Measurements from ENCODE around the gene CDC123.
"Not testable (repeated sequence)": the region's sequence is repeated elsewhere in the genome, so short reads cannot be mapped to it uniquely, and the experiment has no call there.

CDC123 gene

GRCh38 chr10:12243864-12244620 lies 48.1 kb downstream of the CDC123 start:
- H3K36me3 ChIP-seq (ENCODE audit: control insufficient read depth, insufficient read depth, low read length), result peaks cover 21% of the 10 kb centered on the region
- H3K4me3 ChIP-seq (ENCODE audit: low read length), result no peak overlapping the region
- peaks cover 3% of the 10 kb centered on the region for H3K4me1 ChIP-seq (ENCODE audit: control insufficient read depth, insufficient read depth, low read length)
- no peaks in the 10 kb centered on the region for H3K27me3 ChIP-seq (ENCODE audit: control insufficient read depth, insufficient read depth, low read length)
- H3K9ac ChIP-seq (ENCODE audit: low read length), result no peak overlapping the region
- no peak overlapping the region for H3K27ac ChIP-seq (ENCODE audit: low read depth, low read length)

DNA sequence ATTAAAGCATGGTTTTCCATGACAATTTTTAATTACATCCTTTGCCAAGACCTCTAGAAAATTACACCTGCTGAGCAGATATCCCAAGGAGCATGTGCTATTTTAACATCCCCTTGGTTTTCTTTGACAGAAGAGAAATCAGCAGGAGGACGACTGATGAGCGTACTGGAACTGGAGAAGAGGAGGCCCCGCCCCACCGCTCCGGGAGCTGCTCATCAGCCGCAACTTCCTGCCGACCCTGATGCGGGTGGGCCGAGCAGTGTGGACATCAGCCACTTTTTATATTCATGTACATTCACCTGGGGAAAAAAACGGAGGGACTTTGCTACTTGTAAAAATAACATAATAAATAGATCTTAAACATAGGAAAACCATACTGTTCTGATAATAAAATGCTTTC lies 54.2 kb downstream of the CDC123 start:
- Histone ChIP-seq H3K27me3 (ENCODE audit: control insufficient read depth, insufficient read depth, low read length) (no peaks in the 10 kb centered on the region), H3K4me3 (ENCODE audit: low read length) (no peak overlapping the region), H3K36me3 (ENCODE audit: control insufficient read depth, insufficient read depth, low read length) (peaks cover 14% of the 10 kb centered on the region), H3K9ac (ENCODE audit: low read length) (no peak overlapping the region), H3K4me1 (ENCODE audit: control insufficient read depth, insufficient read depth, low read length) (no peaks in the 10 kb centered on the region), H3K27ac (ENCODE audit: low read depth, low read length) (no peak overlapping the region)

DNA sequence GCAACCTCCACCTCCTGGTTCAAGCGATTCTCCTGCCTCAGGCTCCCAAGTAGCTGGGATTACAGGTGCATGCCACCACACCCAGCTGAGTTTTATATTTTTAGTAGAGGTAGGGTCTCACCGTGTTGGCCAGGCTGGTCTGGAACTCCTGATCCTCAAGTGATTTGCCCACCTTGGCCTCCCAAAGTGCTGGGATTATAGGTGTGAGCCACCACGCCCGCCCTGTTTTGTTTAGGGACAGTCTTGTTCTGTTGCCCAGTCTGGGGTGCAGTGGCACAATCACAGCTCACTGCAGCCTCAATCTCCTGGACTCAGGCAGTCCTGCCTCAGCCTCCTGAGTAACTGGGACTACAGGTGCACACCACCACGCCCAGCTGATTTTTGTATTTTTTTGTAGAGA lies 54.7 kb downstream of the CDC123 start:
- not testable (repeated sequence) for H3K4me3 ChIP-seq (ENCODE audit: low read length); H3K27ac ChIP-seq (ENCODE audit: low read depth, low read length); H3K4me1 ChIP-seq (ENCODE audit: control insufficient read depth, insufficient read depth, low read length); H3K9ac ChIP-seq (ENCODE audit: low read length); H3K27me3 ChIP-seq (ENCODE audit: control insufficient read depth, insufficient read depth, low read length)
- peaks cover 14% of the 10 kb centered on the region for H3K36me3 ChIP-seq (ENCODE audit: control insufficient read depth, insufficient read depth, low read length)

GRCh38 chr10:12251581-12251980 lies 55.6 kb downstream of the CDC123 start:
- no peaks in the 10 kb centered on the region for H3K4me1 ChIP-seq (ENCODE audit: control insufficient read depth, insufficient read depth, low read length)
- H3K27ac ChIP-seq (ENCODE audit: low read depth, low read length), result no peak overlapping the region
- no peak overlapping the region for H3K9ac ChIP-seq (ENCODE audit: low read length)
- no peaks in the 10 kb centered on the region for H3K27me3 ChIP-seq (ENCODE audit: control insufficient read depth, insufficient read depth, low read length)
- peaks cover 8% of the 10 kb centered on the region for H3K36me3 ChIP-seq (ENCODE audit: control insufficient read depth, insufficient read depth, low read length)
- no peak overlapping the region for H3K4me3 ChIP-seq (ENCODE audit: low read length)

DNA sequence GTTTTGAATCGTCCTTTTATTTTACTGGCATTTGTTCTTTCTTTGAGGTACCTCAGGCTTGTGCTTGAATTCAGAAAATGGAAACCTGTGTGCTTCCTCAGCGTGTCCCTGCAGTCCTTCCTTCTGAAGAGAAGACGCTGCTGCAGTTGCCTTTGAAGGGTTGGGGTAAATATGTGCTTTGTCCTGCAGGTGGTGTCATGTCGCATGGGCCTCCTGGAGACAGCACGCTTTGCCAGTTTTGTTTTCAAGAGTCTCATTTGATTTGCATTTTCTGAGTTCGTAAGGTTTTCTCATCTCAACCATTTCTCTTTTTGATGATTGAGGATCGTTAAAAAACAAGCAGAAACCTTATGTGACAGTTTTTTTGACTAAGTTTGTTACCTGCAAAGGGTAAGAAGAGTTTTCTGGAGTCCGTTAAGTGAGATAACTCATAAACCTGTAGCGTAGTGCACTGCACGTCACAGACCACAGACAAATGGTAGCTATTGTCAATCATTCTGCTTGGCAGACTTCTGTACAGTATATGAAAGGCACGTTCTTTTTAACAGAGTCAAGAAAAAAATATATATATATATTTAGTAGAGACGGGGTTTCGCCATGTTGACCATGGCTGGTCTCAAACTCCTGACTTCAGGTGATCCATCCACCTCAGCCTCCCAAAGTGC lies 57.0 kb downstream of the CDC123 start:
- Histone ChIP-seq H3K27me3 (ENCODE audit: control insufficient read depth, insufficient read depth, low read length) (no peaks in the 10 kb centered on the region), H3K9ac (ENCODE audit: low read length) (no peak overlapping the region), H3K4me3 (ENCODE audit: low read length) (no peak overlapping the region), H3K4me1 (ENCODE audit: control insufficient read depth, insufficient read depth, low read length) (no peaks in the 10 kb centered on the region), H3K27ac (ENCODE audit: low read depth, low read length) (no peak overlapping the region), H3K36me3 (ENCODE audit: control insufficient read depth, insufficient read depth, low read length) (no peaks in the 10 kb centered on the region)

DNA sequence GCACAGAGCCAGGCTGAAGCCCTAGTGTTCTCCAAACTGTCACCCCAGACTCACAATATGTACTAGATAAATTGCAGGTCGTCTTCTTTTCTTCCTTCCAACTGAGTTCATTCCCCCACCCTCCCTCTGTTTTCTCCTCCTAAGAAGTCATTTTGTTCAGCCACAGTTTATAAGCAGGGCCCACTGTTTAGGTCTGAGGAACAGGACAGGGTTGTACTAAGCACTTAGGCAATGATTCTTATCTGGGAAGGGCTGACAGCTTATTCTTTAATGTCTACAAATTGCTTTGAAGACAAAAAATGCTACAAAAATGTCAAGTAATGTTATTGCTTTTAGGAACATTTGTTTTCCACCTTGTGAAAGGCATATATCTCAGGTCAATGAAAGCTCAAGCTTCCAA lies 59.1 kb downstream of the CDC123 start:
- Histone ChIP-seq H3K4me3 (ENCODE audit: low read length) (no peak overlapping the region), H3K27me3 (ENCODE audit: control insufficient read depth, insufficient read depth, low read length) (no peaks in the 10 kb centered on the region), H3K4me1 (ENCODE audit: control insufficient read depth, insufficient read depth, low read length) (no peaks in the 10 kb centered on the region), H3K27ac (ENCODE audit: low read depth, low read length) (peak overlapping the region; percentile 21), H3K36me3 (ENCODE audit: control insufficient read depth, insufficient read depth, low read length) (no peaks in the 10 kb centered on the region), H3K9ac (ENCODE audit: low read length) (no peak overlapping the region)

- no peaks in the 10 kb centered on the region for H3K4me1 ChIP-seq (ENCODE audit: control insufficient read depth, insufficient read depth, low read length)
- no peaks in the 10 kb centered on the region for H3K27me3 ChIP-seq (ENCODE audit: control insufficient read depth, insufficient read depth, low read length)
- H3K4me3 ChIP-seq (ENCODE audit: low read length), result no peak overlapping the region
- no peak overlapping the region for H3K9ac ChIP-seq (ENCODE audit: low read length)
- H3K36me3 ChIP-seq (ENCODE audit: control insufficient read depth, insufficient read depth, low read length), result no peaks in the 10 kb centered on the region
- no peak overlapping the region for H3K27ac ChIP-seq (ENCODE audit: low read depth, low read length)
Observed at GRCh38 chr10:12259988-12260387, 64.0 kb downstream of the CDC123 start.

GRCh38 chr10:12262278-12262981 lies 66.4 kb downstream of the CDC123 start:
- H3K4me1 ChIP-seq (ENCODE audit: control insufficient read depth, insufficient read depth, low read length), result peaks cover 2% of the 10 kb centered on the region
- no peaks in the 10 kb centered on the region for H3K27me3 ChIP-seq (ENCODE audit: control insufficient read depth, insufficient read depth, low read length)
- H3K9ac ChIP-seq (ENCODE audit: low read length), result no peak overlapping the region
- no peak overlapping the region for H3K27ac ChIP-seq (ENCODE audit: low read depth, low read length)
- H3K4me3 ChIP-seq (ENCODE audit: low read length), result no peak overlapping the region
- H3K36me3 ChIP-seq (ENCODE audit: control insufficient read depth, insufficient read depth, low read length), result no peaks in the 10 kb centered on the region

DNA sequence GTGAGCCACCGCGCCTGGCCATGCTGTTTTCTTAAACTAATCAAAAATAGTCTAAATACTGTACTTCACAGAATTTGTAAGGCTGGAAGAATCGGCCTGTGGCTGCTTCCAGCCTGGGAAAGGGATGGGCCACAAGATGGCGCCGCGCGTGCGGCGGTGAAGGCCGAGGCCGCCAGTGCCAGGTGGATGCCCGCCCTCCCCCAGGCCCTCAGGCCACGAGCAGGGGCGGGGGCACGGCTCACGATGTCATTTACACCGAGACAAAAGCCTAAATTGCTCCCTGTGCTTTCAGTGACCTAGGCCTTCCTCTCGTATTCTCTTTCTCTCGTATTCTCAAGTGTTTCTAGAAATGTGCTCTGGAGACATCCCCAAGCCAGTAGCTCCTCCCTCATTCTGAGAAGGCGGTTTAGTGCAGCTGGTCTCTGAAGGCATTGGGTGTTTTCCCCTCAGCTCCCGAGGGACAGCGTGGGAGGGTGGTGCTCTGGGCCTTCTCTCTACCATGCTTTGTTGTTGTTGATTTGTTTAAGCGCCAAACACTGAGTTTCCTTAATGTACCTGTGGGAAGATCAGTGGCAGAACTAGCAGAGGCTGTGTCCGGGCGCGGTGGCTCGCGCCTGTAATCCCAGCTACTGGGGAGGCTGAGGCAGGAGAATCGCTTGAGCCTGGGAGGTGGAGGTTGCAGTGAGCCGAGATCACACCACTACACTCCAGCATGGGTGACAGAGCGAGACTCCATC lies 68.4 kb downstream of the CDC123 start:
- H3K4me3 ChIP-seq (ENCODE audit: low read length), result peak overlapping the region; percentile 76
- no peak overlapping the region for H3K9ac ChIP-seq (ENCODE audit: low read length)
- H3K27ac ChIP-seq (ENCODE audit: low read depth, low read length), result peak overlapping the region; percentile 78

DNA sequence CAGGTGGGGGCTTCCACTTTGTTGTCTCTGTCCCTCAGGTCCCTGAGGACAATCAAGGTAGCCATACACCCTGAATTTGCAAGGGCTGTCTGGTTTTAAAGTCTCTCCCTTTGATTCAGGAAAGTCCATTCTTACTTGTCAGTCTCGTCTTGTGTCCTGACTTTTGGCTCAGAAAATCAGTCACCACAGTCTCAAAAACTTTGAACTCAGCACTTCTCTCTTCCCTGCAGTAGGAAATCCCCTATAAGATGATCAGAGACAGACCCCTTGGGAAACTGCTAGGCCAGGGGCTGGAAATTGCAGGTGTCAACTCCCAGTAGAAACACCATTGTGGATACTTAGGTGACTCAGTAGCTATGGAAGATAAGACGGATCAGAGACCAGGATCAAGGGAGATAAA lies 73.1 kb downstream of the CDC123 start:
- Histone ChIP-seq H3K27ac (ENCODE audit: low read depth, low read length) (no peak overlapping the region), H3K4me3 (ENCODE audit: low read length) (no peak overlapping the region), H3K9ac (ENCODE audit: low read length) (no peak overlapping the region), H3K4me1 (ENCODE audit: control insufficient read depth, insufficient read depth, low read length) (peaks cover 2% of the 10 kb centered on the region), H3K36me3 (ENCODE audit: control insufficient read depth, insufficient read depth, low read length) (no peaks in the 10 kb centered on the region), H3K27me3 (ENCODE audit: control insufficient read depth, insufficient read depth, low read length) (no peaks in the 10 kb centered on the region)

More for the DNA sequence above, 68.4 kb downstream of the CDC123 start:
- H3K36me3 ChIP-seq (ENCODE audit: control insufficient read depth, insufficient read depth, low read length), result no peaks in the 10 kb centered on the region
- H3K4me1 ChIP-seq (ENCODE audit: control insufficient read depth, insufficient read depth, low read length), result peaks cover 2% of the 10 kb centered on the region
- no peaks in the 10 kb centered on the region for H3K27me3 ChIP-seq (ENCODE audit: control insufficient read depth, insufficient read depth, low read length)

DNA sequence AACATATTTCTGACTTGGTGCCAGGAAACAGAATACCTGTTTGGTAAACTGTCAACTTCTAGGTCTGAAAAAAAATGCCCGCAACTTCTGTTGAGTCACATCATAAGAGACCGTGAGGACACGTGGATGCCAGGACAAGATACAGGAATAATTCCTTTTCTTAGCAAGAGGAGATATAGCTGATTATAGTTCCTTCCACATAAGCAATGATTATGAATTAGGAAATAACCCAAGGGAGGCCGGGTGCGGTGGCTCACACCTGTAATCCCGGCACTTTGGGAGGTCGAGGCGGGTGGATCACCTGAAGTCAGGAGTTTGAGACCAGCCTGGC lies 75.2 kb downstream of the CDC123 start:
- Histone ChIP-seq H3K27me3 (ENCODE audit: control insufficient read depth, insufficient read depth, low read length) (no peaks in the 10 kb centered on the region), H3K4me1 (ENCODE audit: control insufficient read depth, insufficient read depth, low read length) (no peaks in the 10 kb centered on the region), H3K9ac (ENCODE audit: low read length) (no peak overlapping the region), H3K4me3 (ENCODE audit: low read length) (no peak overlapping the region), H3K27ac (ENCODE audit: low read depth, low read length) (peak overlapping the region; percentile 30), H3K36me3 (ENCODE audit: control insufficient read depth, insufficient read depth, low read length) (no peaks in the 10 kb centered on the region)

DNA sequence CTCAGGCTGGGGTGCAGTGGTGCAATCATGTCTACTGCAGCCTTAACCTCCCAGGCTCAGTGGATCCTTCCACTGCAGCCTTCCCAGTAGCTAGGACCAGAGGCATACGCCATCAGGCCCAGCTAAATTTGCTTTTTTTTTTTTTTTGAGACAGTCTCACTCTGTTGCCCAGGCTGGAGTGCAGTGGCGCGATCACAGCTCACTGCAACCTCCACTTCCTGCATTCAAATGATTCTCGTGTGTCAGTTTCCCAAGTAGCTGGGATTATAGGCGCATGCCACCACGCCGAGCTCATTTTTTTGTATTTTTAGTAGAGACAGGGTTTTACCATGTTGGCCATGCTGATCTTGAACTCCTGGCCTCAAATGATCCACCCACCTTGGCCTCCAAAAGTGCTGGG lies 81.9 kb downstream of the CDC123 start:
- not testable (repeated sequence) for H3K27me3 ChIP-seq (ENCODE audit: control insufficient read depth, insufficient read depth, low read length); H3K9ac ChIP-seq (ENCODE audit: low read length); H3K4me3 ChIP-seq (ENCODE audit: low read length); H3K36me3 ChIP-seq (ENCODE audit: control insufficient read depth, insufficient read depth, low read length); H3K27ac ChIP-seq (ENCODE audit: low read depth, low read length); H3K4me1 ChIP-seq (ENCODE audit: control insufficient read depth, insufficient read depth, low read length)

Data from rectal smooth muscle tissue (tissue), 1 donor.